PFSK-1 (cell line): ENCODE measurements around the gene ELOVL6.

ENCODE experiments used
- REST ChIP-seq, 2 experiments: IDR thresholded peaks; 2 replicates each; pipeline versions ENCODE4 v1.6.1 to v1.8.0; 2011 to 2012; ENCODE audit warnings: low read depth in 2 of 2, low read length in 2 of 2, control low read depth in 1 of 2, inconsistent platforms in 1 of 2, mild to moderate bottlenecking in 1 of 2, moderate library complexity in 1 of 2; ENCODE audit not compliant: insufficient read depth in 1 of 2
- TAF1 ChIP-seq: IDR thresholded peaks from 2 replicates; pipeline ENCODE4 v1.6.1; 2012; ENCODE audit warnings: low read length, control low read depth, borderline replicate concordance; ENCODE audit not compliant: insufficient read depth

- TF ChIP-seq TAF1, result no peak
- TF ChIP-seq REST (IDR thresholded peaks at IDR 0.05; ENCODE audit: insufficient read depth in 1 of 2, low read depth in 2 of 2, low read length in 2 of 2), result no peak
These were observed 47.2 kb upstream of the ELOVL6 start for GRCh38 chr4:110245577-110245976.
